Liver (tissue), 9 donors: ENCODE results near the gene ATPAF1. TPM values are rescaled to one million over a fixed set of nuclear protein-coding genes. Genes with fewer than 3 reads are reported as not detected.
A peak's percentile ranks its signal among the peaks of the same experiment; 100 is the strongest.

Source experiments
- DNase-seq: peaks from one replicate; pipeline ENCODE4 v3.0.0-alpha.2; 2017; ENCODE audit warnings: low spot score
- H3K27ac ChIP-seq, 2 donors: one replicate each; pipeline ENCODE4 v1.7.0; 2013; ENCODE audit warnings: inconsistent platforms in 2 of 2, low read length in 2 of 2, control low read depth in 1 of 2, low read depth in 1 of 2, mild to moderate bottlenecking in 1 of 2
- H3K27me3 ChIP-seq, 4 donors: one replicate each; pipeline versions ENCODE4 v1.6.1 to v1.7.0; 2013; ENCODE audit warnings: low read length in 3 of 4, inconsistent platforms in 1 of 4, mild to moderate bottlenecking in 1 of 4, moderate library complexity in 1 of 4; ENCODE audit not compliant: control insufficient read depth in 4 of 4, insufficient read depth in 4 of 4
- H3K36me3 ChIP-seq, 4 donors: one replicate each; pipeline versions ENCODE4 v1.6.1 to v1.7.0; 2013; ENCODE audit warnings: low read length in 3 of 4, mild to moderate bottlenecking in 3 of 4, low read depth in 1 of 4, moderate library complexity in 1 of 4; ENCODE audit not compliant: control insufficient read depth in 4 of 4, insufficient read depth in 3 of 4
- H3K4me1 ChIP-seq, 4 donors: one replicate each; pipeline versions ENCODE4 v1.6.1 to v1.7.0; 2013; ENCODE audit warnings: low read length in 3 of 4, mild to moderate bottlenecking in 3 of 4, moderate library complexity in 1 of 4; ENCODE audit not compliant: control insufficient read depth in 4 of 4, insufficient read depth in 4 of 4
- H3K4me3 ChIP-seq, 3 donors: one replicate each; pipeline versions ENCODE4 v1.6.1 to v1.7.0; 2013; ENCODE audit warnings: low read length in 3 of 3, control low read depth in 1 of 3, low read depth in 1 of 3, mild to moderate bottlenecking in 1 of 3
- H3K9ac ChIP-seq, 2 donors: one replicate each; pipeline ENCODE4 v1.7.0; 2013; ENCODE audit warnings: low read length in 2 of 2, mild to moderate bottlenecking in 2 of 2, moderate library complexity in 2 of 2, control low read depth in 1 of 2, low read depth in 1 of 2
- H3K9me3 ChIP-seq, 4 donors: one replicate each; pipeline versions ENCODE4 v1.6.1 to v1.7.0; 2013; ENCODE audit warnings: low read length in 3 of 4; ENCODE audit not compliant: control insufficient read depth in 4 of 4
- EGR1 ChIP-seq, 2 donors: IDR thresholded peaks; 2 replicates each; pipeline ENCODE4 v1.6.1; 2016 to 2018; ENCODE audit warnings: antibody characterized with exemption in 2 of 2, low read depth in 2 of 2
- FOXA1 ChIP-seq: IDR thresholded peaks from 2 replicates; pipeline ENCODE4 v1.6.1; 2016; ENCODE audit warnings: antibody characterized with exemption
- GABPA ChIP-seq, 2 donors: IDR thresholded peaks in 1 of 2; conservative IDR thresholded peaks in 1 of 2; 2 replicates each; pipeline ENCODE4 v1.6.1; 2016; ENCODE audit warnings: antibody characterized with exemption in 2 of 2, mild to moderate bottlenecking in 1 of 2, moderate library complexity in 1 of 2
- HNF4A ChIP-seq, 2 donors: conservative IDR thresholded peaks; 2 replicates each; pipeline ENCODE4 v1.6.1; 2016; ENCODE audit warnings: antibody characterized with exemption in 2 of 2, mild to moderate bottlenecking in 2 of 2
- JUND ChIP-seq, 2 donors: IDR thresholded peaks; 2 replicates each; pipeline ENCODE4 v1.6.1; 2016; ENCODE audit warnings: antibody characterized with exemption in 2 of 2
- NR2F2 ChIP-seq: IDR thresholded peaks from 2 replicates; pipeline ENCODE4 v1.6.1; 2016; ENCODE audit warnings: antibody characterized with exemption
- RAD21 ChIP-seq, 2 donors: IDR thresholded peaks; 2 replicates each; pipeline ENCODE4 v1.6.1; 2016; ENCODE audit warnings: antibody characterized with exemption in 2 of 2, mild to moderate bottlenecking in 2 of 2
- RXRA ChIP-seq, 2 donors: IDR thresholded peaks; 2 replicates each; pipeline ENCODE4 v1.6.1; 2017 to 2018; ENCODE audit warnings: antibody characterized with exemption in 2 of 2, mild to moderate bottlenecking in 1 of 2
- TAF1 ChIP-seq: conservative IDR thresholded peaks from 2 replicates; pipeline ENCODE4 v1.6.1; 2016; ENCODE audit warnings: antibody characterized with exemption, mild to moderate bottlenecking
- ZBTB33 ChIP-seq: IDR thresholded peaks from 2 replicates; pipeline ENCODE4 v1.6.1; 2016; ENCODE audit warnings: antibody characterized with exemption
- WGBS: extraction: QIAGEN DNeasy Blood & Tissue Kit; methylation state at CpG from one replicate; pipeline ENCODE4 v1.1.7; 2013; 5-methylcytosine and 5-hydroxymethylcytosine counted together
- polyA plus RNA-seq, 2 donors: library from polyadenylated mRNA; stranded (reverse) in 1 of 2; unstranded in 1 of 2; fragments of 200-250 nt in 1 of 2; fragments of >200 nt in 1 of 2; fragmentation: Nextera tagmentation in 1 of 2; extraction: Ambion mirVana in 1 of 2; gene quantifications; one replicate each; pipeline versions ENCODE4 v1.2.1 to v1.2.3, GENCODE V29; 2013 to 2015
- total RNA-seq, 2 donors: library from RNA; depleted of rRNA; stranded (reverse); fragments of >200 nt; gene quantifications; one replicate each; pipeline ENCODE4 v1.2.3, GENCODE V29; 2014
- TF ChIP-seq, protein P1 (sequence below): IDR thresholded peaks from 2 replicates; pipeline ENCODE4 v1.6.1; 2016; ENCODE audit warnings: antibody characterized with exemption, mild to moderate bottlenecking
- TF ChIP-seq, protein P2 (sequence below): IDR thresholded peaks from 2 replicates; pipeline ENCODE4 v1.6.1; 2016; ENCODE audit warnings: antibody characterized with exemption
- donor health status: healthy.
- donor health status: healthy.
- donor health status: healthy.
- donor health status: healthy.
- donor health status: healthy.

ATPAF1 gene
- total and polyA plus RNA-seq, 4 donors, result 35.3 to 54.1 (median 37.0) TPM

GRCh38 chr1:46616277-46617107 lies 51.7 kb downstream of the ATPAF1 start, which contains the start of gene MOB3C:
Gene MOB3C, minus strand, starts transcription at chr1:46616811. Its CDS starts 3,490 bp downstream, at chr1:46613321.
- TF ChIP-seq, protein P1, sequence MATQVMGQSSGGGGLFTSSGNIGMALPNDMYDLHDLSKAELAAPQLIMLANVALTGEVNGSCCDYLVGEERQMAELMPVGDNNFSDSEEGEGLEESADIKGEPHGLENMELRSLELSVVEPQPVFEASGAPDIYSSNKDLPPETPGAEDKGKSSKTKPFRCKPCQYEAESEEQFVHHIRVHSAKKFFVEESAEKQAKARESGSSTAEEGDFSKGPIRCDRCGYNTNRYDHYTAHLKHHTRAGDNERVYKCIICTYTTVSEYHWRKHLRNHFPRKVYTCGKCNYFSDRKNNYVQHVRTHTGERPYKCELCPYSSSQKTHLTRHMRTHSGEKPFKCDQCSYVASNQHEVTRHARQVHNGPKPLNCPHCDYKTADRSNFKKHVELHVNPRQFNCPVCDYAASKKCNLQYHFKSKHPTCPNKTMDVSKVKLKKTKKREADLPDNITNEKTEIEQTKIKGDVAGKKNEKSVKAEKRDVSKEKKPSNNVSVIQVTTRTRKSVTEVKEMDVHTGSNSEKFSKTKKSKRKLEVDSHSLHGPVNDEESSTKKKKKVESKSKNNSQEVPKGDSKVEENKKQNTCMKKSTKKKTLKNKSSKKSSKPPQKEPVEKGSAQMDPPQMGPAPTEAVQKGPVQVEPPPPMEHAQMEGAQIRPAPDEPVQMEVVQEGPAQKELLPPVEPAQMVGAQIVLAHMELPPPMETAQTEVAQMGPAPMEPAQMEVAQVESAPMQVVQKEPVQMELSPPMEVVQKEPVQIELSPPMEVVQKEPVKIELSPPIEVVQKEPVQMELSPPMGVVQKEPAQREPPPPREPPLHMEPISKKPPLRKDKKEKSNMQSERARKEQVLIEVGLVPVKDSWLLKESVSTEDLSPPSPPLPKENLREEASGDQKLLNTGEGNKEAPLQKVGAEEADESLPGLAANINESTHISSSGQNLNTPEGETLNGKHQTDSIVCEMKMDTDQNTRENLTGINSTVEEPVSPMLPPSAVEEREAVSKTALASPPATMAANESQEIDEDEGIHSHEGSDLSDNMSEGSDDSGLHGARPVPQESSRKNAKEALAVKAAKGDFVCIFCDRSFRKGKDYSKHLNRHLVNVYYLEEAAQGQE, result peak; percentile 19
- TF ChIP-seq GABPA (IDR thresholded peaks at IDR 0.05 in 1 of 2, conservative IDR thresholded peaks at IDR 0.05 in 1 of 2) (no peak), RAD21 (IDR thresholded peaks at IDR 0.05) (no peak), EGR1 (IDR thresholded peaks at IDR 0.05; ENCODE audit: low read depth in 2 of 2) (no peak)
- Histone ChIP-seq H3K4me3 (peak within 1 kb of the TSS; percentile 79 to 90 (median 88)), H3K9me3 (no peaks in the 10 kb centered on the region), H3K36me3 (no peaks in the 10 kb centered on the region), H3K9ac (peak within 1 kb of the TSS; percentile 80 to 86), H3K4me1 (peaks cover 9 to 26% (median 22%) of the 10 kb centered on the region in 4 donors), H3K27me3 (no peaks in the 10 kb centered on the region), H3K27ac (peak within 1 kb of the TSS; percentile 80 to 92)
- under 1% methylated on average over 62 of the region's 62 CpGs for WGBS
- DNase-seq, result peak; percentile 74

DNA sequence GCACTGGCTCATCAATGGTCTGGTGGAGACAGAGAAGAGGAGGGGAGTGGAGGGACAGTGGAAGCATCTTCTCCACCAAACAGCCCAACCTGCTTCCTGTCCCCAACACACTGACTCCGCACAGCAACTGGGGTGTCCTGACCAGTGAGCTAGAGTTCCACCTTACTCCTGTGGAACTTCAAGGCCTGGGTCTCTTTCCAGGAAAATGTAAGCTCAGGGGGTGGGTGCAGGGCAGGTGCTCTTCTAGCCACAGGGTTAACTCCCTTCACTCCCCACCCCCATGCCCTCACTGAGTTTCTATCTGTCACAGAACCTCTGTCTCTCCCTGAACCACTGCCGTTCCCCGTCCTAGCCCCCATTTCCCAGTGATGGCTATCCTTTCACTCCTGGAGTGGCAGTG lies 52.4 kb downstream of the ATPAF1 start:
- H3K9ac ChIP-seq, result peak overlapping the region in 1 of 2 donors; percentile 86
- H3K4me1 ChIP-seq, result peaks cover 9 to 26% (median 22%) of the 10 kb centered on the region in 4 donors
- no peak for DNase-seq
- peak overlapping the region; percentile 80 to 92 for H3K27ac ChIP-seq
- no peaks in the 10 kb centered on the region for H3K36me3 ChIP-seq
- TF ChIP-seq, protein P2, sequence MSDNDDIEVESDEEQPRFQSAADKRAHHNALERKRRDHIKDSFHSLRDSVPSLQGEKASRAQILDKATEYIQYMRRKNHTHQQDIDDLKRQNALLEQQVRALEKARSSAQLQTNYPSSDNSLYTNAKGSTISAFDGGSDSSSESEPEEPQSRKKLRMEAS, result no peak
- TF ChIP-seq GABPA (IDR thresholded peaks at IDR 0.05 in 1 of 2, conservative IDR thresholded peaks at IDR 0.05 in 1 of 2) (no peak), JUND (IDR thresholded peaks at IDR 0.05) (no peak), ZBTB33 (no peak), FOXA1 (no peak)
- no peaks in the 10 kb centered on the region for H3K9me3 ChIP-seq
- H3K27me3 ChIP-seq, result no peaks in the 10 kb centered on the region
- 75% methylated on average over 3 of the region's 3 CpGs for WGBS
- peak overlapping the region; percentile 79 to 90 (median 88) for H3K4me3 ChIP-seq

- H3K27ac ChIP-seq, result no peak overlapping the region
- peaks cover 9 to 26% (median 22%) of the 10 kb centered on the region in 4 donors for H3K4me1 ChIP-seq
- 95% methylated on average over 2 of the region's 2 CpGs for WGBS
- H3K4me3 ChIP-seq, result no peak overlapping the region
- DNase-seq, result no peak
- no peaks in the 10 kb centered on the region for H3K9me3 ChIP-seq
- H3K9ac ChIP-seq, result no peak overlapping the region
- no peaks in the 10 kb centered on the region for H3K27me3 ChIP-seq
- H3K36me3 ChIP-seq, result peaks cover 0 to 2% (median 0%) of the 10 kb centered on the region in 4 donors
- no peak for TF ChIP-seq FOXA1
- no peak for TF ChIP-seq TAF1
- TF ChIP-seq RAD21 (IDR thresholded peaks at IDR 0.05), result no peak
- no peak for TF ChIP-seq RXRA (IDR thresholded peaks at IDR 0.05)
- no peak for TF ChIP-seq HNF4A (conservative IDR thresholded peaks at IDR 0.05)
- no peak for TF ChIP-seq NR2F2
These were observed 53.1 kb downstream of the ATPAF1 start for GRCh38 chr1:46615088-46615487.
